Activated naive CD4-positive, alpha-beta T cell treated with anti-CD3 and anti-CD28 coated beads for 36 hours (primary cell): ENCODE data around the gene HYOU1. TPM values are rescaled to one million over a fixed set of nuclear protein-coding genes. Genes with fewer than 3 reads are reported as not detected.
A peak's percentile ranks its signal among the peaks of the same experiment; 100 is the strongest.
"Not testable (repeated sequence)": the region's sequence is repeated elsewhere in the genome, so short reads cannot be mapped to it uniquely, and the experiment has no call there.

Experiments
- CTCF ChIA-PET: fragments of 350-600 bp; sonication (Branson Sonifier 250); formaldehyde crosslinking; loops from one replicate; lab custom pipeline; 2021; ENCODE audit warnings: antibody characterized with exemption; lab: Charles Lee
- DNase-seq: peaks from one replicate; pipeline ENCODE4 v3.0.0-alpha.2; 2020
- H3K27ac Mint-ChIP-seq: one replicate; pipeline ENCODE4 v1.8.0; 2021; ENCODE audit warnings: mild to moderate bottlenecking, mixed read lengths
- H3K27me3 Mint-ChIP-seq: one replicate; pipeline ENCODE4 v1.8.0; 2021; ENCODE audit warnings: low read depth, mixed read lengths
- H3K36me3 Mint-ChIP-seq: one replicate; pipeline ENCODE4 v1.8.0; 2021; ENCODE audit warnings: low read depth, mixed read lengths
- H3K4me1 Mint-ChIP-seq: one replicate; pipeline ENCODE4 v1.8.0; 2021; ENCODE audit warnings: low read depth, mixed read lengths
- H3K4me3 Mint-ChIP-seq: one replicate; pipeline ENCODE4 v1.8.0; 2021; ENCODE audit warnings: mild to moderate bottlenecking, moderate library complexity, mixed read lengths
- H3K9me3 Mint-ChIP-seq: one replicate; pipeline ENCODE4 v1.8.0; 2021; ENCODE audit warnings: mixed read lengths
- intact Hi-C: fragments of 100-400 bp; cut with micrococcal nuclease; formaldehyde crosslinking; loops from one replicate; pipeline ENCODE4 v1.15.1; 2023
- total RNA-seq, 2 experiments: library from RNA; stranded (reverse); gene quantifications; one replicate each; pipeline ENCODE4 v1.2.3, GENCODE V29; 2021

Gene HYOU1
- total RNA-seq, 2 experiments from 2014 or later: 108 to 116 TPM

DNA sequence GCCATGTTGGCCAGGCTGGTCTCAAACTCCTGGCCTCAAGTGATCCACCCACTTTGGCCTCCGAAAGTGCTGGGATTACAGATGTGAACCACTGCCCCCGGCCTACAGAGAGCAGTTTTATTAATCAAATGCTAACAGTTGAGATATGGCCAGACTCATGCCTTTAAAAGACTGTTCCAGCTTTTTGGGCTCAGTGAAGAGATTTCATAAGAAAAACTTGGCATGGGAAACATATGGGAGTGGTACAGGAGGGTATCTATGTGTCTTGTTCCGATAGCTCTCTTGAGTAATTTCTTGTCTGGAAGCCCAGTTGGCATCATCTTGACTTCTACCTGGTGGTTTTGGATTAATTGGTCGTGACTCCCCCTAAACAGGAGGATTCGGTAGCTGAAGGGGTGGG, 18.1 kb downstream of the HYOU1 start:
- Mint-ChIP-seq H3K36me3 (no peaks in the 10 kb centered on the region), H3K27me3 (no peaks in the 10 kb centered on the region), H3K4me3 (no peak overlapping the region), H3K4me1 (peaks cover 9% of the 10 kb centered on the region), H3K9me3 (no peaks in the 10 kb centered on the region), H3K27ac (no peak overlapping the region)
- CTCF ChIA-PET: interaction anchor here (0.6 kb wide), 1 partner anchor 12 kb away, joined by 5 read pairs; no protein-coding TSS in a partner anchor
- intact Hi-C loops: no loop called here
- no peak for DNase-seq

DNA sequence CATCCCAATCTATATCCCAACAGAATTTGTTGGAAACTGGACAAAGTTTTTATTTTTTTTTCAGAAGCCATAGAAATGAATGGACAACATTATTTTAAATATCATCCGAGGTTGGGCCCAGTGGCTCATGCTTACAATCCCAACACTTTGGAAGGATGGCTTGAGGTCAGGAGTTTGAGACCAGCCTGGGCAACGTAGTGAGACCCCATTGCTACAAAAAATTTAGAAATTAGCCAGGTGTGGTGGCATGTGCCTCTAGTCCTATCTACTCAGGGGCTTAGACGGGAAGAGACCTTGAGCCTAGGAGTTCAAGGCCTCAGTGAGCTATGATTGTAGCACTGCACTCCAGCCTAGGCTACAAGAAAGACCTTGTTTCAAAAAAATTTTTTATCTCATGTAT, 22.2 kb downstream of the HYOU1 start:
- Mint-ChIP-seq H3K9me3 (no peaks in the 10 kb centered on the region), H3K27ac (no peak overlapping the region), H3K27me3 (no peaks in the 10 kb centered on the region), H3K4me3 (no peak overlapping the region), H3K36me3 (no peaks in the 10 kb centered on the region), H3K4me1 (peaks cover 4% of the 10 kb centered on the region)
- CTCF ChIA-PET: interaction anchor here (0.7 to 0.9 kb wide), 2 partner anchors 96 to 342 kb away, joined by 3 read pairs; no protein-coding TSS in a partner anchor
- no peak for DNase-seq
- intact Hi-C loops: no loop called here

DNA sequence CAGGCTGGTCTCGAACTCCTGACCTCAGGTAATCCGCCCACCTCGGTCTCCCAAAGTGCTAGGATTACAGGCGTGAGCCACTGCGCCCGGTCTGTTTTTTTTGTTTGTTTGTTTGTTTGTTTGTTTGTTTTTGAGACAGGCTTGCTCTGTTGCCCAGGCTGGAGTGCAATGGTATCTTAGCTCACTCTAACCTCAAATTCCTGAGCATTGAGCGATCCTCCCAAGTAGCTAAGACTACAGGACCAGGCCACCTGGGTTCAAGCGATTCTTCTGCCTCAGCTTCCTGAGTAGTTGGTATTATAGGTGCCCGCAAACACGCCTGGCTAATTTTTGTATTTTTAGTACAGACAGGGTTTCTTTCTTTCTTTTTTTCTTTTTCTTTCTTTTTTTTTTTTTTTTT, 23.6 kb downstream of the HYOU1 start:
- H3K9me3 Mint-ChIP-seq, H3K27me3 Mint-ChIP-seq, H3K4me3 Mint-ChIP-seq, intact Hi-C loops, H3K36me3 Mint-ChIP-seq, DNase-seq, H3K27ac Mint-ChIP-seq: not testable (repeated sequence)
- peaks cover 17% of the 10 kb centered on the region for H3K4me1 Mint-ChIP-seq
- CTCF ChIA-PET: interaction anchor here (0.8 to 1.1 kb wide), 2 partner anchors 10 to 163 kb away, joined by 3 to 5 read pairs; no protein-coding TSS in a partner anchor

DNA sequence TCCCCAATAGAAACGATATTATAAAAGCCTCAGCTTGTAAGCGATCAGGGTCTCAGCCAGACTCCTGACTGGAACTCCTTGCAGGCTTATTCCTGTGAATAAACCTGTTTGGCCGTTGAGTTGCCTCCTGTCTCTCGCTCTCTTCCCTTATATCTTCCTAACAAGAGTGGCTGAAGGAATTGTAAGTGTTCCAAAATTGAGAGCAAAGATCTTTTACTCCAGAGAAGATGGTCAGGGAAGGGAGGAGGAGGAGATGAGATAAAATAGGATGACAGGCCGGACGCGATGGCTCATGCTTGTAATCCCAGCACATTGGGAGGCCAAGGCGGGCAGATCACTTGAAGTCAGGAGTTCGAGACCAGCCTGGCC, 25.1 kb downstream of the HYOU1 start:
- CTCF ChIA-PET: interaction anchor here (0.6 to 2.0 kb wide), 7 partner anchors 13 to 88 kb away, joined by 3 to 7 read pairs (median 3); partner anchors contain the start of gene C2CD2L
- intact Hi-C loops: loop anchor here (2.0 kb wide), 1 partner anchor 125 kb away; no protein-coding TSS in a partner anchor
- Mint-ChIP-seq H3K27me3 (no peaks in the 10 kb centered on the region), H3K27ac (no peak overlapping the region), H3K36me3 (peaks cover 5% of the 10 kb centered on the region), H3K9me3 (no peaks in the 10 kb centered on the region), H3K4me3 (no peak overlapping the region), H3K4me1 (peaks cover 23% of the 10 kb centered on the region)
- DNase-seq: no peak

DNA sequence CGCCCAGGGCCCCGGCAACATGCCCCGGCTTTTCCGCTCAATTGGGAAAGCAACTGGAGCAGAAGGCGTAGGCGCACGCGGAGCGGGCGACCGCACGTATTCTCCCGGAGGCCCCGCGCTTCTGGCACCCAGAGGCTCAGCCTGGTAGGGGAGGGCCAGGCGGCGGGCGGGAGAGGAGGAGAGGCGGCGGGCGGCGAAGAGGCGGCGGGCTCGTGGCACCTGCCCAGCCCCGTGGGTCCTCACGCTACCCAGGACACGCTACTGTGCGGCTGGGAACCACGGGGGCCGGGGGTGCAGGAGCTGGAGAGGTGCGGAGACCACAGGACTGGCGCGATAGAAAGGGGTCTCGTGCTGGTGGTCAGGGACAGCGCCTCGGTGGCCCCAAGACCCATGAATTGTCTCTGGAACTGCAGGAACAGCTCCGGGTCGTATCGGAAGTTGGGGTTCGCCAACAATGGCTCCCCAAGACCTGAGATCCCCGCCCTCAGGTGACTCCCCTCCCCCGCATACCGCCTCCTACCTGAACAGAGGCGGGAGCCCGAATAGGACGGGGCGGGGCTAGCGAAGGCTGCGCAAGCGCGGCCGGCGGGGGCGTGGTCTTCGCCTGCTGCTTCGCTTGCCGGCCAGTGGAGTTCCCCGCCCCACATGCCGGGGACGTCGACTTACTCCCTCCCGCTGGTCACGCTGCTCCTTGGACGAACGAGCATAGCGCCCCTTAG, 26.5 kb downstream of the HYOU1 start, which contains the start of gene SLC37A4:
TSS of gene SLC37A4 (minus strand) at position 549 of the 719 bp plus-strand sequence.
- H3K4me3 Mint-ChIP-seq: peak within 1 kb of the TSS; percentile 77
- no peaks in the 10 kb centered on the region for H3K27me3 Mint-ChIP-seq
- peak within 1 kb of the TSS; percentile 85 for H3K27ac Mint-ChIP-seq
- CTCF ChIA-PET: interaction anchor here (1.4 to 2.0 kb wide), 3 partner anchors 11 to 82 kb away, joined by 3 to 7 read pairs (median 4); partner anchors contain the start of gene C2CD2L
- H3K36me3 Mint-ChIP-seq: peaks cover 5% of the 10 kb centered on the region
- peak; percentile 99 for DNase-seq
- peaks cover 23% of the 10 kb centered on the region for H3K4me1 Mint-ChIP-seq
- intact Hi-C loops: loop anchor here (1.0 to 2.0 kb wide), 10 partner anchors 12 to 458 kb away; partner anchors contain the start of genes ARCN1, CBL, HMBS and HYOU1
- H3K9me3 Mint-ChIP-seq: no peaks in the 10 kb centered on the region

DNA sequence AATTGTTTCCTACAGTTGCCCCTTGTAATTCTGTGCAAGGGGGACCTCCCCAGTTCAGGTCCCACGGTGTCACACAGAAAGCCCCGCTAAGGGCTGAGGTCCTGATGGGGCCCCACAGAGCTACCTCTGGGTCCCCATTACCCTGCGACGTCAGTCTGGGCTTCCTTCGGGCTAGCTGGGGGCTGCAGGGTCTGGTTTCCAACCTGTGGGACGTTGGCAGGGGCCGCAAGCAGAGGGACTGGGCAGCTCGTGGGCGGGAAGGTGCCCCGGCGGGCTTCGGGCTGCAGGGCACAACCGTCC, 27.0 kb downstream of the HYOU1 start:
- DNase-seq: no peak
- CTCF ChIA-PET: interaction anchor here (2.0 kb wide), 1 partner anchor 76 kb away, joined by 7 read pairs; the partner anchor contains the start of gene C2CD2L
- Mint-ChIP-seq H3K9me3 (no peaks in the 10 kb centered on the region), H3K36me3 (peaks cover 9% of the 10 kb centered on the region), H3K27me3 (no peaks in the 10 kb centered on the region), H3K4me1 (peaks cover 23% of the 10 kb centered on the region), H3K4me3 (peak overlapping the region; percentile 77), H3K27ac (peak overlapping the region; percentile 70)
- intact Hi-C loops: loop anchor here (1.0 to 2.0 kb wide), 10 partner anchors 12 to 458 kb away; partner anchors contain the start of genes ARCN1, CBL, HMBS and HYOU1

DNA sequence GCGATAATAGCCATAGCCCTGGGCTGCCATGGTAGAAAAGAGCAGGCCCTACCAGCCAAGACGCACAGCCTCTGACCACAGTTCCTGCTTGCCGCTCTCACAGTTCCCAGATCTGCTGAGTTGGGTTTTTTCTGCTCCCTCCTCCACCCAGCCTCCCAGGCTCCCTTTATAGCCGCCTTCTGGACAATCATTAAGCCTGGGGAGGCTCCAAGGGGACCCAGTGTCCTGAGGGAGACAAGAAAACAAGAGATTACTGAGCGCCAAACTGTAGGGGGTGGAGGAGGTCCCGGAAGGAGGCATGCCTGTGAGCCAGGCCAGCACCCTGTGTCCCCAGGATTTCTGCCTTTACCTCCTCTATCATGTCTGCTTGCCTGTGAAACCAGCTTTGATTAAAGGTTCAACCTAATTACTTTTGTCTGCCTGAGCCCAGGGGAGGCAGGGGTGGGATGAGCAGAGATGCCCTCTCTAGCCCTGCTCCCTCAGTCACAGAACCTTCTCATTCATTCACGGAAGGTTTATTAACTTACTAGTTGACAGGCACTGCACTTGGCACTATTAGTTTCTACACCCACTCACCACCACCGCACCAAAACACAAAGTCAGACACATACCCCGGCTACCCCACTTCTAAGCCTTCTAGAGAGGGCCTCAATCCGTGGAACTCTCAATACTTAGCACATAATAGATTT, 27.5 kb downstream of the HYOU1 start:
- Mint-ChIP-seq H3K36me3 (peaks cover 12% of the 10 kb centered on the region), H3K4me3 (peak overlapping the region; percentile 77), H3K27ac (peak overlapping the region; percentile 70), H3K27me3 (no peaks in the 10 kb centered on the region), H3K4me1 (peaks cover 26% of the 10 kb centered on the region), H3K9me3 (no peaks in the 10 kb centered on the region)
- peak; percentile 75 for DNase-seq
- intact Hi-C loops: loop anchor here (1.0 to 2.0 kb wide), 10 partner anchors 11 to 457 kb away; partner anchors contain the start of genes ARCN1, CBL, HMBS and HYOU1
- CTCF ChIA-PET: interaction anchor here (2.0 kb wide), 1 partner anchor 77 kb away, joined by 7 read pairs; the partner anchor contains the start of gene C2CD2L

DNA sequence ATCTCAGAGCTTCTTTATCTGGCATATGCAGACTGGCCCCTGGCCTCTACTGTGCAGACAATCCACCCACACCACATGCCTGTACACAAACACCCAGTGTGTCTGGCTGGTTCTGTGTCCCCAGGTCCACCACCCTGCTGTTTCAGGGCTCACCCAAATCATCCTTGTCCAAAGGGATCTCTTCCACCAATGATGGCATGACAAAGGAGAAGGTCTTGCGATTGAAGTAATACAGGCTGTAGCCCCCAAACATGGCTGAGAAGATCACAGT, 28.0 kb downstream of the HYOU1 start:
- Mint-ChIP-seq H3K27me3 (no peaks in the 10 kb centered on the region), H3K9me3 (no peaks in the 10 kb centered on the region), H3K4me1 (peaks cover 31% of the 10 kb centered on the region), H3K4me3 (peak overlapping the region; percentile 77), H3K36me3 (peaks cover 12% of the 10 kb centered on the region), H3K27ac (no peak overlapping the region)
- CTCF ChIA-PET: no interaction called here
- intact Hi-C loops: no loop called here
- DNase-seq: no peak

DNA sequence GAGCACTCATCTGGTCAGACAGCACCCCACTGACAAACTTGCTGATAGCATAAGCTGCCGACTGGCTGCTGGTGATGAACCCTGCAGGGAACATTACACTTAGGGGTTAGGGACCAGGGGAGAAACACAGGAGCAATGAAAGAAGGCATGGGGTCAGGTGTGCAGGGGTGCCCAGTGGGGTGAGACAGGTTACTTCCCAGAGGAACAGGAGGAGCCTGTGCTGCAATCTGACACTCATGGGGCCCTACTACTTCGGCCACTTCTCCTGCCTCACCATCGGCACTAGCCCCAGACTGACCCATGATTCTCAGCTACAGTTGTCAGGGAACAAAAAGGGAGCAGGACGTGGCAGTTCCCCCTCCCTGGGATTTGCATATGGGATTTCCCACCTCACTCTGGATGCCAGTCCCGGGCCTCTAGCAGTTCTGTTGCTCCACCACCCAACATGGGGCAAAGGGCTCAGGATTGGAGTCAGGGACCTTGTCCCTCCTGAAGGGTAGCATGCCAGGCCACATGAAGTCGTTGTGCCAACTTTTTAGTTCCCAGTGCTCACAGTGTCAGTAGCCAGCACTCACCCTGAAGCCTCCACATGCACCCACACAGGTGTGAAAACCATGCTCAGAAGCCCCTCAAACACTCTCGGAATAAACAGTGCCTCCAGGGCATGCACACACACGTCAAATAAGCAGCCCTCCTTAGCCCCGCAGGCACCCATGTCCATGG, 28.5 kb downstream of the HYOU1 start:
- DNase-seq: no peak
- intact Hi-C loops: no loop called here
- Mint-ChIP-seq H3K4me1 (peaks cover 36% of the 10 kb centered on the region), H3K36me3 (peaks cover 14% of the 10 kb centered on the region), H3K27me3 (no peaks in the 10 kb centered on the region), H3K9me3 (no peaks in the 10 kb centered on the region), H3K27ac (no peak overlapping the region), H3K4me3 (no peak overlapping the region)
- CTCF ChIA-PET: no interaction called here

DNA sequence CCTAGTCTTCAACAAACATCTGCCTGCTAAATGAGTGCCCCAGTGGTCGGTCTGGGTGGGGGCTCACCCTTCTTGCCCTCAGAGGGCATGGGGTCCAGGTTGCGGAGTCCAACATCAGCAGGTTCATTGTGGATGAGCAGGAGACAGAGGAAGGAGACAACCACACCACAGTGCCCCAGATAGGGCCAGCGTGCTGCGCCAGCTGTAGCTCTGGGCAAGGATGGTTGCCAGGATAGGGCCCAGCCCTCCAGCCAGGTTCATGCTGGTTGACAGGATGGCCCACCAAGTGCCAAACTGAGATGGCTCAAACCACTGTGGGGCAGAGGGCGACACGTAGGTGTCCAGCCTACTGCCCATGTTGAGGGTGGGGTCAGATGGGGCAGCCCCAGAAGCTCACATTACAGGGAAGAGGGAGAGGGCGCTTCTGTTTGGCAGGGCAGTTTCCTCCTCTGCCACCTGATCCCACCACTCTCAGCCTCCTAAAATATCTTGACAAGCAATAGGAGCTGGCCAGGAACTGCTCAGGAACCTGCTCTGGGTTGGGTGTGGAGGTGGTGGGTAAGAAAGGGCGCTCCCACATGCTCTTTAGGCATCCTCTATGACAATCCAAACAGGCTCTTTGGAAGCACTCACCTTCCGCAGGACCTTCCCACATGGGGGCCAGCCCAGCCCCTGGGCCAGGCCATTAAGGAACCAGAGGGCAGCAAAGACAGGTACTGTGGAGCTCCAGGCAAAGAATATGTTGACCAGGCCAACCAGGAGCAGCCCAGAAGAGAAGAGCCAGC, 29.3 kb downstream of the HYOU1 start:
- CTCF ChIA-PET: interaction anchor here (1.0 kb wide), 1 partner anchor 71 kb away, joined by 3 read pairs; no protein-coding TSS in a partner anchor
- no peak overlapping the region for H3K4me3 Mint-ChIP-seq
- no peak overlapping the region for H3K27ac Mint-ChIP-seq
- no peak for DNase-seq
- no peaks in the 10 kb centered on the region for H3K27me3 Mint-ChIP-seq
- intact Hi-C loops: no loop called here
- peaks cover 17% of the 10 kb centered on the region for H3K36me3 Mint-ChIP-seq
- peaks cover 42% of the 10 kb centered on the region for H3K4me1 Mint-ChIP-seq
- H3K9me3 Mint-ChIP-seq: no peaks in the 10 kb centered on the region

DNA sequence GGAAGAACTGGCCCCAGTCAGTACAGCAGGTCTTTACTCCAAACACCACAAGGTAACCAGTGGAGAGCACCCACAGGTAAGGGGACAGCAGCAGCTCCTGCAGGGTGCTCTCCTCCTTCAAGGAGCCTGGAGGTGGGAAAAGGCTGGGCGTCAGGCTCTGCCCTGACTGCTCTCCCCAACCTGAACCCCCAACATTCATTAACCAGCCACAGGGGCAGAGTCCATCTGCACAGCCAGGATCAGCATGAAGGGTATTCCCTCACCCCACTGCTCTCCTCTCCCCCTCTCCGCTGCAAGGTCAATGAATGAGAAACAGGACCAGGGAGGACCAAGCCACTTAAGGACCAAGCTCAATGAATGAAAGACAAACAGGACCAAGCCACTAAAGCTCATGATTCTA, 30.0 kb downstream of the HYOU1 start:
- no peak overlapping the region for H3K4me3 Mint-ChIP-seq
- H3K27ac Mint-ChIP-seq: no peak overlapping the region
- H3K4me1 Mint-ChIP-seq: peaks cover 43% of the 10 kb centered on the region
- intact Hi-C loops: no loop called here
- peaks cover 21% of the 10 kb centered on the region for H3K36me3 Mint-ChIP-seq
- H3K27me3 Mint-ChIP-seq: no peaks in the 10 kb centered on the region
- no peaks in the 10 kb centered on the region for H3K9me3 Mint-ChIP-seq
- no peak for DNase-seq
- CTCF ChIA-PET: interaction anchor here (0.5 to 1.0 kb wide), 2 partner anchors 12 to 70 kb away, joined by 3 to 5 read pairs; no protein-coding TSS in a partner anchor
